ENCODE results near the gene TMEM212.
"Not testable (repeated sequence)": the region's sequence is repeated elsewhere in the genome, so short reads cannot be mapped to it uniquely, and the experiment has no call there.

The TMEM212 gene

GRCh38 chr3:171812811-171813210, 30.3 kb upstream of the TMEM212 start:
- in situ Hi-C loops (cut with MboI; ENCODE audit: low sequenced_read_pairs) = no loop called here

- in situ Hi-C loops (cut with MboI; ENCODE audit: low sequenced_read_pairs) = no loop called here
Observed at GRCh38 chr3:171813278-171813896, 29.8 kb upstream of the TMEM212 start.

GRCh38 chr3:171813897-171814460, 29.2 kb upstream of the TMEM212 start:
- in situ Hi-C loops (cut with MboI; ENCODE audit: low sequenced_read_pairs) = no loop called here

GRCh38 chr3:171814662-171815061, 28.5 kb upstream of the TMEM212 start:
- in situ Hi-C loops (cut with MboI; ENCODE audit: low sequenced_read_pairs) = not testable (repeated sequence)

GRCh38 chr3:171815973-171816595, 27.1 kb upstream of the TMEM212 start:
- in situ Hi-C loops (cut with MboI; ENCODE audit: low sequenced_read_pairs) = no loop called here

GRCh38 chr3:171817074-171817800, 25.9 kb upstream of the TMEM212 start:
- in situ Hi-C loops (cut with MboI; ENCODE audit: low sequenced_read_pairs) = no loop called here

- in situ Hi-C loops (cut with MboI; ENCODE audit: low sequenced_read_pairs) = no loop called here
Observed at GRCh38 chr3:171821044-171821443, 22.1 kb upstream of the TMEM212 start.

- in situ Hi-C loops (cut with MboI; ENCODE audit: low sequenced_read_pairs) = no loop called here
Observed at GRCh38 chr3:171821778-171822358, 21.3 kb upstream of the TMEM212 start.

- in situ Hi-C loops (cut with MboI; ENCODE audit: low sequenced_read_pairs) = no loop called here
Observed at GRCh38 chr3:171822431-171823106, 20.6 kb upstream of the TMEM212 start.

- in situ Hi-C loops (cut with MboI; ENCODE audit: low sequenced_read_pairs) = no loop called here
Observed at GRCh38 chr3:171824116-171824515, 19.0 kb upstream of the TMEM212 start.

GRCh38 chr3:171824824-171825221, 18.3 kb upstream of the TMEM212 start:
- in situ Hi-C loops (cut with MboI; ENCODE audit: low sequenced_read_pairs) = no loop called here

GRCh38 chr3:171825222-171825828, 17.8 kb upstream of the TMEM212 start:
- in situ Hi-C loops (cut with MboI; ENCODE audit: low sequenced_read_pairs) = no loop called here

GRCh38 chr3:171827385-171827784, 15.8 kb upstream of the TMEM212 start:
- in situ Hi-C loops (cut with MboI; ENCODE audit: low sequenced_read_pairs) = no loop called here

- in situ Hi-C loops (cut with MboI; ENCODE audit: low sequenced_read_pairs) = no loop called here
Observed at GRCh38 chr3:171827836-171828458, 15.2 kb upstream of the TMEM212 start.

GRCh38 chr3:171828902-171829770, 14.0 kb upstream of the TMEM212 start:
- in situ Hi-C loops (cut with MboI; ENCODE audit: low sequenced_read_pairs) = no loop called here

- in situ Hi-C loops (cut with MboI; ENCODE audit: low sequenced_read_pairs) = no loop called here
Observed at GRCh38 chr3:171829841-171830517, 13.2 kb upstream of the TMEM212 start.

GRCh38 chr3:171830518-171830875, 12.7 kb upstream of the TMEM212 start:
- in situ Hi-C loops (cut with MboI; ENCODE audit: low sequenced_read_pairs) = no loop called here

- in situ Hi-C loops (cut with MboI; ENCODE audit: low sequenced_read_pairs) = no loop called here
Observed at GRCh38 chr3:171831936-171832335, 11.2 kb upstream of the TMEM212 start.

GRCh38 chr3:171832989-171833388, 10.2 kb upstream of the TMEM212 start:
- in situ Hi-C loops (cut with MboI; ENCODE audit: low sequenced_read_pairs) = no loop called here

Data from HL-60/S4 treated with phorbol 12-myristate 13-acetate at 8.2 ng/mL for 4 days and 3 days (cell line).